GM21825 (cell line): Measurements from ENCODE around the gene OTUB2.

ENCODE experiments used
- ATAC-seq: cut with Tn5 transposase; IDR thresholded peaks from one replicate; pipeline ENCODE4 v1.9.1; 2021; ENCODE audit warnings: mild to moderate bottlenecking, moderate library complexity; ENCODE audit not compliant: unreplicated experiment

Gene OTUB2

DNA sequence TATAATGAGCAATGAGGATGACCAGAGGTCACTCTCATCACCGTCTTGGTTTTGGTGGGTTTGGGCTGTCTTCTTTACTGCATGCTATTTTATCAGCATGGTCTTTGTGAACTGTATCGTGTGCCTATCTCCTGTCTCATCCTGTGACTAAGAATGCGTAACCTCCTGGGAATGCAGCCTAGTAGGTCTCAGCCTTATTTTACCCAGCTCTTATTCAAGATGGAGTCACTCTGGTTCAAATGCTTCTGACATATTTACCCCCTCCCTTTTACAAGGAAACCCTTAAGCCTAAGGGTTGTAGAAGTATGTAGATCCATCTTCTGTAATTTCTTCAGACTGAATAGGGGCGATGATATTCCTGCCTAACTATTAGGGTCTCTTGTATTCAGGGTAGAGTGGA is 63.3 kb downstream of the OTUB2 start:
- ATAC-seq, result no peak

DNA sequence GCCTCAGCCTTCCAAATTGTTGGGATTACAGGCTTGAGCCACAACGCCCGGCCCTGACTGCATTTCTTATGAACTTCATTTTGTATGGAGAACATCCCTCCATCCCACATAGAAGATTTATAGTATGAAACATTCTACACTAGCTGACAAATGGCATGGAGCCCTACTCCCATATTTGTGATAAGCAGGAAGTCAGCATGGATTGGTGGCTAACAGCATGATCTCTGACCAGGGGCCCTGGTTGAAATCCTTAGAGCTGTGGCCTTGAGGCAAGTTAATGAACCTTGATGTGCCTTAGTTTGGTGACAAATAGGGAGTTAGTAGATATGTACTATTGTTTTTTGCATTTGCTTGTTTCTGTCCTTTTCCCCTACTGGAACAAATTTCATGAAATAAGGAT is 67.3 kb downstream of the OTUB2 start:
- ATAC-seq, result no peak

DNA sequence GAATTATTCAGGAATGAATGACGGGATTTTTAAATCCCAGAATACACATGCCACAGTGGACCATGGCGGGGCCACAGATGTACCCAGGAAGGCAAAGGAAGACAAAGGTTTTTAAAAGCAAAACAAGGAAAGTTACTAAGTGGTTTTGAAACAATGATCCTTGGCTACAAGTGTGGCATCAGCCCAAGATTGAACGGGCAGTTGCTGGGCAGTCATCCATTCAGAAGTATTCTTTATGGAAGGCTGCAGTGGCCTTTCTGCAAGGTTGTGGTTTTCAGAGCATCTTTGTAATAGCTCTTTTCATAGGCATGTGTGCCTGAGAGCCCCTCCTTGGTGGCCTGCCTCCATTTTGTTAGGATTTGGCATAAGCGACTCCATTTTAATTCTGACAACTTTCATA is 71.0 kb downstream of the OTUB2 start:
- no peak for ATAC-seq
